Fibroblast of the aortic adventitia (primary cell): ENCODE measurements around the gene CLCN1. TPM values are rescaled to one million over a fixed set of nuclear protein-coding genes. Genes with fewer than 3 reads are reported as not detected.

Experiments
- DNase-seq: peaks from one replicate; pipeline ENCODE4 v3.0.0-alpha.2; 2010; ENCODE audit warnings: low read depth
- H3K4me3 ChIP-seq: 2 replicates; pipeline ENCODE4 v1.5.1; 2011; ENCODE audit warnings: low read depth, mild to moderate bottlenecking, control low read depth, low read length, moderate library complexity
- CTCF ChIP-seq: IDR thresholded peaks from 2 replicates; pipeline ENCODE4 v1.5.1; 2011; ENCODE audit warnings: mild to moderate bottlenecking, low read length, control low read depth, inconsistent platforms; ENCODE audit not compliant: insufficient read depth
- total RNA-seq: library from RNA; depleted of rRNA; stranded (reverse); fragments of >200 nt; gene quantifications from 2 replicates; pipeline ENCODE4 v1.2.3, GENCODE V29; 2012; ENCODE audit warnings: low replicate concordance

The CLCN1 gene
- total RNA-seq, 1 donor: not detected

DNA sequence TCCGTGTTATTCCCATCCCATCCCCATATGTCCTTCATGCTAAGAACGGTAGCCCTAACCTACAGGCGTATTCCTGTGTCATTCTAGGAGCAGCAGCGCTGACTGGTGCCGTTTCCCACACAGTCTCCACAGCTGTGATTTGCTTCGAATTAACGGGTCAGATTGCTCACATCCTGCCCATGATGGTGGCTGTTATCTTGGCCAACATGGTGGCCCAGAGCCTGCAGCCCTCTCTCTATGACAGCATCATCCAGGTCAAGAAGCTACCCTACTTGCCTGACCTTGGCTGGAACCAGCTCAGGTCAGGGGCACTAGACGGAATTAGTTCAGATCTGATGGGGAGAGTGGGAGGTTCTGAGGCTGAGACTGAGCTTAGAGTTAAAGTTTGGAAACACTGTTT, 25.9 kb downstream of the CLCN1 start:
- TF ChIP-seq CTCF: no peak
- no peak overlapping the region for H3K4me3 ChIP-seq
- DNase-seq: no peak

DNA sequence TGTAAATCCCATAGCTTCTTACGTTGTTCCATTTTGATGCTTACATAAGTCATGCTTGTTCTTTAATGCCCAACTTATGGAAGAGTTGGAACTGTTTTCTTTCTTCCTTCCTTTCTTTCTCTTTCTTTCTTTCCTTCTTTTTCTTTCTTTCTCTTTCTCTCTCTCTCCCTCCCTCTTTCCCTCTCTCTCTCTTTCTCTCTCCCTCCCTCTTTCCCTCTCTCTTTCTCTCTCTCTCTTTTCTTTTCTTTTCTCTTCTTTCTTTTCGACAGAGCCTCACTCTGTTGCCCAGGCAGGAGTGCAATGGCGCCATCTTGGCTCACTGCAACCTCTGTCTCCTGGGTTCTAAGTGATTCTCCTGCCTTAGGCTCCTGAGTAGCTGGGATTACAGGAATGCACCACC, 27.7 kb downstream of the CLCN1 start:
- DNase-seq: no peak
- no peak for TF ChIP-seq CTCF
- H3K4me3 ChIP-seq: no peak overlapping the region

- no peak for DNase-seq
- peak; percentile 38 for TF ChIP-seq CTCF
- H3K4me3 ChIP-seq: no peak overlapping the region
Observed at GRCh38 chr7:143345428-143345900, 29.6 kb downstream of the CLCN1 start.

DNA sequence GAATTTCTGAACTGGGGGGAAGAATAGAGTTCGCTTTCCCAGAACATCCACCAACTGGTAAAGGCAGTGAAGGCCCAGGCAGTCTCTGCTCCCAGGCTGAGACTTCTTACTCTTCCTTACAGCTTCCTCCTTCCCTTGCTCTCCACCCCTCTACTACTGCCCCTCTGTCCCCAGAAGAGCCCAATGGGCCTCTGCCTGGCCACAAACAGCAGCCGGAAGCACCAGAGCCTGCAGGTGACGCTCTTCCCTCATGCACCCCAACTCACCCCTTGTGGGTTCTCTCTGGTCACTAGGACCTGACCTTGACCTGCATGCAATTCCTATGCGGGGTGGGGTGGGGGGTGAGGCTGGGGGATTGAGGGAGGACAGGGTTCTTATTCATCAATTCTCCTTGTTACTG, 30.1 kb downstream of the CLCN1 start:
- no peak overlapping the region for H3K4me3 ChIP-seq
- DNase-seq: no peak
- no peak for TF ChIP-seq CTCF

DNA sequence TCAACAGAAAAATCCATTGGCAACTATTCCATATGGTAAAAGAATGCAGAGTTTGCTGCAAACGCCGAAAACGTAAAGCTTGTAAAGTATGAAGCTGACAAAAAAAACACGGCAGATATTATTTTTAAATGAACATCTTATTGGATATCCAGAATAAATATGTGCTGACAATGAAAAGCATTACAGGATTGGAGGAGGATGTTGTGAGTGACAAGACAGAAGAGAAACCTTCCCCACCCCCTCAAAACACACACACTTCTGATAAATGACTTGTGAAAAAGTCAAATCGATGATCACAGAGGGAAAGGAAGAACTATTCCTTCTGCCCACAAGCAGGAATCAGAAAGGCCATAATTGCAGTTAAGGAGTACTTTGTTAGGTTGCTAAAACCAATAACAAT, 32.0 kb downstream of the CLCN1 start:
- no peak for DNase-seq
- no peak for TF ChIP-seq CTCF

GRCh38 chr7:143351060-143351459, 35.1 kb downstream of the CLCN1 start:
- no peak overlapping the region for H3K4me3 ChIP-seq
- DNase-seq: no peak
- no peak for TF ChIP-seq CTCF

More for the DNA sequence above, 32.0 kb downstream of the CLCN1 start:
- no peak overlapping the region for H3K4me3 ChIP-seq

GRCh38 chr7:143351574-143351973, 35.7 kb downstream of the CLCN1 start:
- no peak for DNase-seq
- TF ChIP-seq CTCF: no peak
- no peak overlapping the region for H3K4me3 ChIP-seq
